Inferior parietal cortex (tissue), 1 donor: Measurements from ENCODE around the gene VPS39.
"Not testable (repeated sequence)": the region's sequence is repeated elsewhere in the genome, so short reads cannot be mapped to it uniquely, and the experiment has no call there.

ENCODE experiments used
- DNase-seq: peaks from one replicate; pipeline ENCODE4 v3.0.0-alpha.2; 2016; ENCODE audit errors: extremely low spot score

VPS39 gene, protein sequence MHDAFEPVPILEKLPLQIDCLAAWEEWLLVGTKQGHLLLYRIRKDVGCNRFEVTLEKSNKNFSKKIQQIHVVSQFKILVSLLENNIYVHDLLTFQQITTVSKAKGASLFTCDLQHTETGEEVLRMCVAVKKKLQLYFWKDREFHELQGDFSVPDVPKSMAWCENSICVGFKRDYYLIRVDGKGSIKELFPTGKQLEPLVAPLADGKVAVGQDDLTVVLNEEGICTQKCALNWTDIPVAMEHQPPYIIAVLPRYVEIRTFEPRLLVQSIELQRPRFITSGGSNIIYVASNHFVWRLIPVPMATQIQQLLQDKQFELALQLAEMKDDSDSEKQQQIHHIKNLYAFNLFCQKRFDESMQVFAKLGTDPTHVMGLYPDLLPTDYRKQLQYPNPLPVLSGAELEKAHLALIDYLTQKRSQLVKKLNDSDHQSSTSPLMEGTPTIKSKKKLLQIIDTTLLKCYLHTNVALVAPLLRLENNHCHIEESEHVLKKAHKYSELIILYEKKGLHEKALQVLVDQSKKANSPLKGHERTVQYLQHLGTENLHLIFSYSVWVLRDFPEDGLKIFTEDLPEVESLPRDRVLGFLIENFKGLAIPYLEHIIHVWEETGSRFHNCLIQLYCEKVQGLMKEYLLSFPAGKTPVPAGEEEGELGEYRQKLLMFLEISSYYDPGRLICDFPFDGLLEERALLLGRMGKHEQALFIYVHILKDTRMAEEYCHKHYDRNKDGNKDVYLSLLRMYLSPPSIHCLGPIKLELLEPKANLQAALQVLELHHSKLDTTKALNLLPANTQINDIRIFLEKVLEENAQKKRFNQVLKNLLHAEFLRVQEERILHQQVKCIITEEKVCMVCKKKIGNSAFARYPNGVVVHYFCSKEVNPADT

GRCh38 chr15:42207674-42208579 lies at the start of gene VPS39:
VPS39 (minus strand) TSS chr15:42208304; CDS start chr15:42208153, 151 bp downstream.
- peak; percentile 81 for DNase-seq

GRCh38 chr15:42253300-42253699 lies 45.2 kb upstream of the VPS39 start:
- no peak for DNase-seq

DNA sequence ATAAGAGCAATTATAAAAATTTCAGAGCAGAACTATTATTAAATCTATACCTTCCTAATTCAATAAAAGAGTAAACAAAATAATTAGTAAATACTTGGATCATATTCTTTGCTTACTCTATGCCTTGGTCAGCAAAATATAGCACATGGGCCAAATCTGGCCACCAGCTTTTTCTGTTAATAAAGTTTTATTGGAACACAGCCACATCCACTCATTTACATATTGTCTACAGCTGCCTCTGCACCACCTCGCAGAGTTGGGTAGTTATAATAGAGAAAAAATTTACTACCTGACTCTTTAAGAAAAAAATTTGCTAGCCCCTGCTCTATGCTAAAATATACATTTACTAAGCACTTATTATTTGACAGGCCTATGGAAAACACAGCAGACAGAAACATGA lies 32.7 kb upstream of the VPS39 start:
- no peak for DNase-seq

- no peak for DNase-seq
Measured at GRCh38 chr15:42239528-42240182, 31.6 kb upstream of the VPS39 start.

- no peak for DNase-seq
Measured at GRCh38 chr15:42233107-42233506, 25.0 kb upstream of the VPS39 start.

- no peak for DNase-seq
Measured at GRCh38 chr15:42232606-42233005, 24.5 kb upstream of the VPS39 start.

GRCh38 chr15:42231088-42231487 lies 23.0 kb upstream of the VPS39 start:
- DNase-seq: no peak

GRCh38 chr15:42228981-42229380 lies 20.9 kb upstream of the VPS39 start:
- DNase-seq: not testable (repeated sequence)

DNA sequence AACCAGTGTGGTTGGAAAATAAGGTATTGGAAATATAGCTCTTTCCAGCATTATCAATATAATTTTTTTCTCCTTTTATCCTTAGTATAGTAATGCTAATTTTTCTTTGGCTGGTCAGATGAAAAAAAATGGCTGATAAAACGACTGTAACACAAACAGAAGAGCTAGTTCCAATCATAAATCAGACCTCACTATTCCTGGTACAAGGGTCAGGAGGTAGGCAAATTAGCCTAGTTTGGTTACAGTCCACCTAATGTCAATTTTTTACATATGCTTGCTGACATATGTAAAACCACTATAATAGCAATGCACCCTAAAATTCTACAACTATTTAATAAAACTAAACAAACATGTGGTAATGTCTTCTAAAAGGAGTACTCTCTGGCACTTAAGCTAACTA lies 19.9 kb upstream of the VPS39 start:
- no peak for DNase-seq

DNA sequence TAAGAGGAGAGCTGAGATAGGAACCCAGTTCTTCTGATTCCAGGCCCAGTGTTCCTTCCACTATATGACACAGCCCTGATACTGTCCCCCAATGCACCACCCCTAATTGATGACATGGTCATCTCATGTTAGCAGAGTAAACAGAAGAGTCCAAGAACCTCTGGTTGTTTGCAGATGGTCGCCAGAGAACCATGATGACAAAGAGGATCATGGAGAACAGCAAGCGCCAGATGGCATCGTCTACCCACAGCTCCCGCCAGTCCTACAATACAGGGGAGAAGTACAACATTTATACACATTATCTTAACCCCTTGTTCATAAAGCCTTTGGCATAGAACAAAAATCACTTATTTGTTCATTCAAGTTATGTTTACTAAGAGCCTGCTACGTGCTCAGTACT lies 18.5 kb upstream of the VPS39 start:
- peak; percentile 57 for DNase-seq

- no peak for DNase-seq
Measured at GRCh38 chr15:42220216-42220615, 12.1 kb upstream of the VPS39 start.

DNA sequence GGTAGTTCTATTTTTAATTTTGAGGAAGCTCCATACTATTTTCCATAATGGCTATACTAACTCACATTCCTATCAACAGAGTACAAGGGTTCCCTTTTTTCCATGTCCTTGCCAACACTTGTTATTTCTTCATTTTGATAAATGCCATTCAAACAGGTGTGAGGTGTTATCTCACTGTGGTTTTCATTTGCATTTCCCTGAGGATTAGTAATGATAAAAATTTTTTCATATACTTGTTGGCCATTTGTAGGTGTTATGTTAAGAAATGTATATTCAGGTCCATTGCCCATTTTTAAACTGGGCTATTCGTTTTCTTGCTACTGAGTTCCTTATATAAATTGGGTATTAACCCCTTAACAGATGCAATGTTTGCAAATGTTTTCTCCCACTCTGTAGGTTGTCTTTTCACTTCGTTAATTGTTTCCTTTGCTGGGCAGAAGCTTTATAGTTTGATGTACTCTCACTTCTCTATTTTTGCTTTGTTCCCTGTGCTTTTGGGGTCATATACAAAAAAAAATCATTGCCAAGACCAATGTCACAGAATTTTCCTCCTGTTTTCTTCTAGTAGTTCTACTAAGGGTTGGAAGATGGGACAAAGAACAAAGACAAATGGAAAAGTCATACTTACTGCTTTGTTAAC lies 11.0 kb upstream of the VPS39 start:
- no peak for DNase-seq

DNA sequence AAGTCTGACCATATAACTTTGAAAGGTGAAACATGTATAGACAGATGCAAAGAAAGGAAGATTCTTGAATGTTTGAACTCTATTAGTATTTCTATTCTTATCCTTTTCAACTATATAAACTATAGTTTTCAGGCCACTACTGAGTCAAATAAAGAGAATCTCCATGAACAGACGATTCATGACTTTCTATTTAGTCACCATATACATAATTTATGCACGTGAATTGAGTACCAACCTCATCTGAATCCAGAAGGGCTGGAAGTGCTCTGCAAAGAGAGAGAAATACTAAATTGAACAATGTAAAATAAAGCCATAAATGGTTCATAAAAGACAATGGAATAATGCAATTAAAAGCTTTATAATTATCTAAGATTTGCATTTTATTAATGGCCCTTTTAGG lies 9.5 kb upstream of the VPS39 start:
- DNase-seq: no peak

- DNase-seq: peak; percentile 21
Measured at GRCh38 chr15:42215913-42216829, 8.1 kb upstream of the VPS39 start.

GRCh38 chr15:42214600-42214999 lies 6.5 kb upstream of the VPS39 start:
- DNase-seq: no peak

GRCh38 chr15:42213511-42213910 lies 5.4 kb upstream of the VPS39 start:
- DNase-seq: no peak

DNA sequence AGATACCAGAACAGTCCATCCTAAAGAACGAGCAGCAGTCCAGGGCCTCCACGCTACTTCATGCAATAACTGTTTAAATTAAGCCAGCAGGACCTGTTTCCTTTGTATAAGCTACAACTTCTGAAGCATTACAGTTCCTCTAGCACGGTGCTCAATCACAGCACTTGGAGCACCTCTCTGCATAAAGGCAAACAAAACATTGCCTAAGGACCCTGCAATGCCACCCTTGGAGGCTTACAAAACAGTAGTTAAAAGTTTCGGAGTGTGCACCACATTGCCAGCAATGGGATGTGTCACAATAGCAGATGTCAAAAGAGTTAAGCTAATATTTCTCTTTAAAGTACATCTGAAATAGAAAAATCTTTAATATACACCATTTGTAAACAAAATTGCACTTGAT lies 2.6 kb upstream of the VPS39 start:
- DNase-seq: no peak

GRCh38 chr15:42206406-42206805 lies 1.7 kb downstream of the VPS39 start:
- DNase-seq: no peak

GRCh38 chr15:42203891-42204290 lies 4.2 kb downstream of the VPS39 start:
- no peak for DNase-seq

DNA sequence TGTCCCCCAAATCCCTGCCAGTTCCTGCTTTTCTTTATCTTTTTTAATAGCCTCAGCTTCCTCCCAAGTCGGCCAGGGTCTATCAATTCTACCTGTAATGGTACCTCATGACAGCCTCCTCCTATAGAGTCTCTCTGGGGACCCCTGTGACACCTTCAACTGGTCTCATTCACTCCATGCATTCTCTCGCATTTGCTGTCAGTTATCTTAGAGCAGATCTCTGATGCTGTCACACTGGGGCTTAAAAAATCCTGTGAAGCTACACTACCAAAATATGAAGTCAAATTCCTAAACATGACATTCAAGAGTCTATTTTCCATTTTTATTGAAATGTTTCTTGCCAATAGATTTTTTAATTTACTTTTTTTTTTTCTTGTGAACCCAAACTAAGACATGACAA lies 5.5 kb downstream of the VPS39 start:
- no peak for DNase-seq
